Measurements from ENCODE around the gene CD300LB.

DNA sequence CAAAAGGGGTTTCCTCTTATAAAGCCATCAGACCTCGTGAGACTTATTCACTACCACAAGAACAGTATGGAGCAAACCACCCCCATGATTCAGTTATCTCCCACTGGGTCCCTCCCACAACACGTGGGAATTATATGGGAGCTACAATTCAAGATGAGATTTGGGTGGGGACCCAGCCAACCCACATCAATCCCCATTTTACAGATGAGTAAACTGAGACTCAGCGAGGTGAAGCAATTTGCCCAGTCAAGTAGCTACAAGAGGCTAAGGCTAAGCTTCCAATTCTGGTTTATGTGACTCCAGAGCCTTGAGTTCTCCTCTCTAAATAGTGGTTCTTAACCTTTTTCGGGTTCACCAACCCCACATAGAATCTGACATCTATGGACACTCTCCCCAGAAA lies 56.1 kb downstream of the CD300LB start:
- TF ChIP-seq POLR2AphosphoS5 (IDR thresholded peaks at IDR 0.05; ENCODE audit: low read depth, low read length) = no peak
- no peak for TF ChIP-seq POLR2A (IDR thresholded peaks at IDR 0.05; ENCODE audit: low read depth, low read length)
- TF ChIP-seq TAF1 (IDR thresholded peaks at IDR 0.05; ENCODE audit: borderline replicate concordance, low read depth, low read length) = no peak

Measured in GM12892 (cell line).